Globus pallidus (tissue), 1 donor: Measurements from ENCODE around the gene SH3RF2.

Source experiments
- DNase-seq: peaks from one replicate; pipeline ENCODE4 v3.0.0-alpha.2; 2015; ENCODE audit warnings: low spot score

The SH3RF2 gene

DNA sequence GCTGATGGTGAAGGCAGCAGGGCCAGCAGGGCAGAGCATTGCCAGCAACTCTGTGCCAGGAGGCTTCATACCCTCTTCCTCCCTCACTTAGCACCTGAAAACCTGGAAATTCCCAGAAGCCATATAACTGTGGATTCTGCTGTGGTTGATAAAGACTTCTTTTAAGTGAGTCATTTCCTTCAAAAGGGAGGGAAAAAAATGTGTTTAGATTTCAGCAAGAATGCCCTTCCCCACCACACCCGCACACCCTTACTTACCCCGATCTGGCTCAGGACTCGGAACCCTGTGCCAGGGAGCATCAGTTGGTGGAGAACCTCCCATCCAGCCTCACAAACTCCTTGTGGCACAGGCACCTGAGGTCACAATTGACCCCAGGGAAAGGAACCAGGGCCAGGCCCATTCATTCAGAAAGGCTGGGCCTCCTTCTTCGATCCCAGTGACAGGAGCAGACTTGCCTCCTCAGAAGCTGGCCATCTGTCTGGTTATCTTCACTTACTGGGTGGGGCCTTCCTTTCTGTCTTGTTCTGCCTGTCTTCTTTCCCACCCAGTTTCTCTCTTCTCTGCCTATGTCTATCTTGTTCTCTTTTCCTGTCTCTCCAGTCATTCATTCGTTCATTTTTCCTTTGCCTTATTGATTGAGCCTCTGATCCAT, 106.4 kb downstream of the SH3RF2 start:
- DNase-seq: no peak

DNA sequence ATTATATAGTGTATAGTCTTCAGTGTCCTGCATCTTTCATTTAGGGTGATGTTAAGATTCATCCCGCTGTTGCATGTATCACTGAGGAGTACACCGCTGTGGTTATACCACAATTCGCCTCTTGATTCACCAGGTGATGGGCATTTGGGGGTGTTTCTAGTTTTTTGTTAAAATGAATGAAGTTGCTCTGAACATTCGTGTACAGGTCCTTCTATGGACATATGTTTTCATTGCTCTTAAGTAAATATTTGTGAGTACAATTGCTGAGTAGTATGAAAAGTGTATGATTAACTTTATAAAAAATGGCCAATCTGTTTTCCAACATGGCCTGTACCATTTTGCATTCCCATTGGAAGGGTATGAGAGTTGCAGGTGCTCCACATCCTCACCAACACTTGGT, 107.3 kb downstream of the SH3RF2 start:
- DNase-seq: no peak

DNA sequence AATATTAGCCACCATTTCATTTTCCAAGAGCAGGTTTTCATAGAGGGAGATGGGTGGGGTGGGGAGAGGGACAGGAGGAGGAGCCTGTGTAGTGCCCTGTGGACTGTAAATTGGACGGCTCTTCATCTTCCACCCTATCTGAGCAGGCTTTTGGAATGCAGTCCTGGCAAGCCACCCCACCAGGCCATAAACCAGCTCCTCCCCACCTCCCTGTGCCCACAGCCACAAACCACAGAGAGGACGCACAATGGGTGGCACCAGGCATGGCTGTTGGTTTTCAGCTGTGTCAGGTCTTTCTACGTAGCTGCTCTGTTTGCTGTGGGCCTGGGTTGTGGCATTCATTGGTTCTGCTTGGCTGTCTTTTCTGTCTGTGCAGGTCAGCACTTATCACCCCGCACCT, 111.0 kb downstream of the SH3RF2 start:
- DNase-seq: no peak

DNA sequence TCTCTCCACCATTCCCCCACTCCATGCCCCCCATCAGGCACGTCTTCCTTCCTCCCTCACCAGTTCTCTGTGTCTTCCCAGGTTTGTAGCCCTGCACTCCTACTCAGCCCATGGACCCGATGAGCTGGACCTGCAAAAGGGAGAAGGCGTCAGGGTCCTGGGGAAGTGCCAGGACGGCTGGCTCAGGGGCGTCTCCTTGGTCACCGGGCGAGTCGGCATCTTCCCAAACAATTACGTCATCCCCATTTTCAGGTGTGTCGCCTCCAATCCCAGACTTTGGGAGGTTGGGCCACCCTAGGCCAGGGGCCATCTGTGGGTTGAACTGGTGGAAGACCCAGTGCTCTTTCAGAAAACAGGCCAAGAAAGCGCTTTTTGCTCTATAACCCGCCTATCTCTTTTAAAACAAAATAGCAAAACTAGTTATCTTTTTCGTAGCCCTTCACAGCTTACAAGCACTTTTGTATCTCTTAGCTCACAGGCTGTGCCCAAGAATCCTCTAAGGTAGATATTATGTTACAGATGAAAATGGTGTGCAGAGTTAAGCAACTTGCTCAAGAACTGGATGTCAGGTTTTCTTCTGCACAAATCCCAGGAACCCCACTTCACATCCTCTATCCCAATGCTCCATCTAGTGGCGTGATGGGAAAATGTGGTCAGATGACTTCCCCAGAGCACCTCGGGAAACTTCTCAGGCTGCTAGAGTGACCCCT, 112.8 kb downstream of the SH3RF2 start:
- peak; percentile 40 for DNase-seq

DNA sequence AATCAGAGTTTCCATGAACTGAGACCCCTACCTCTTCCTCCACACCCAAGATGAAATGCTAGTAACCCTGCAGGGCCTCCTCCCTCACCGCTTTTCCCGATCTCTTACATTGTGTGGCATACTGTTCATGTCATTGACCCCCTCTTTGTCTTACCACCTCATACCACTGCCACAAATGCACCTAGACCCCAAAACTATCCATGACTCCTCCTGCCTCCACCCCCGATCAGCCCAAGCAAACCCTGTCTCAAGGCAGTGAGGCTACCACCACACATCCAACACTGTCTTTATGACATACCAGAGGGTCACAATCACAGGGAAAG, 113.3 kb downstream of the SH3RF2 start:
- DNase-seq: no peak

DNA sequence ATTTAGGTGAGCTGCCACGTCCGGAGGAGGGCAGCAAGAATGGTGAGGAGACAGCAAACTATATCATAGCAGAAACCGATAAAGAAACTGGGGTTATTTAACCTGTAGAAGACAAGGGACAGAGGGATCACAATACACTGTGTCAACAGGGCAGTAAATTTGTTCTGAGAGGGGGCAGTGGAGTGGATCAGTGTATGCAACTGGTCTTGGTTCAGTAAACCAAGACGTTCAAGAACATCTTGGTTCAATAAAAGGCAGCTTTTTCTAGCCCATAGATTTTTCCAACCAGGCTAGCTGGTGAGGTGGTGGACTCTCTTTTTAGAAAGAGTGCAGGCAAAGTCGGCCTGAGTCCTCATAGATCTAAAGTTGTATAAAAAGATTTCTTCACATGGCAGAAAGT, 113.7 kb downstream of the SH3RF2 start:
- no peak for DNase-seq

DNA sequence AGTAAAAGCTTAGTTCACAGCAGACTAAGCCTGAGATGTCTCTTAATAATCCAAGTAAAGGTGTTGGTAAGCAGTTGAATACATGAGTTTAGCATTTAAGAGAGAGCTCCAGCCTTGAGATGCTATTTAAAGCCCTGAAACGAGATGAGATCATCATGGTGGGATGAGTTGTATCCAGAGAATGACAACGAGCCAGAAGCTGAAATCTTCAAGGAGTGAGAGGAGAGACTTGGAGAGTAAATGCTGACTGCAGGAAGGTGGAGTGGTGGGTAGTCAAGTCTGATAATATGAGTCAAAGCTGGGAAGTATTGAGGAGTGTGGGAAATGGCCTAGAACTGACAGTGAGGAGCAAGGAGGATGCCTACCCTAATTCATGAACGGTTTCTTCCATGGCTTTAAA, 115.3 kb downstream of the SH3RF2 start:
- no peak for DNase-seq

DNA sequence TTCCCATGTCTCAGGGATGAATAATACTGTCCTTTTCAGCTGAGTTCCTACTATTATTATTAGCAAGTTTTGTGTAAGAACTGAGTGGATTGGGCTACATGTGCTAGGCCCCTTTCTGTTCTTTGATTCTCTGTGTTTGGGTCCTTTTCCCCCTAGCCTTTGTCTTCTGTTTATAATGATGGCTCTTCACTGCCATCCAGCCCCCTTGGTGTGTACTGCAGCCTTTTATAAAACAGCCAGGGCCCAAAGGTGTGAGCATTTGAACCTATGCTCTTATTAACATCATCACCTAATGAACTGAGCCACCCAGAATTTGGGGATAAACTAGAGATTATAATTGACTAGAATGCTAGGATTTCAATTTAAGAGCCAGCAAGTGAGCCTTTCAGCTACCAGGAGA, 116.4 kb downstream of the SH3RF2 start:
- no peak for DNase-seq

DNA sequence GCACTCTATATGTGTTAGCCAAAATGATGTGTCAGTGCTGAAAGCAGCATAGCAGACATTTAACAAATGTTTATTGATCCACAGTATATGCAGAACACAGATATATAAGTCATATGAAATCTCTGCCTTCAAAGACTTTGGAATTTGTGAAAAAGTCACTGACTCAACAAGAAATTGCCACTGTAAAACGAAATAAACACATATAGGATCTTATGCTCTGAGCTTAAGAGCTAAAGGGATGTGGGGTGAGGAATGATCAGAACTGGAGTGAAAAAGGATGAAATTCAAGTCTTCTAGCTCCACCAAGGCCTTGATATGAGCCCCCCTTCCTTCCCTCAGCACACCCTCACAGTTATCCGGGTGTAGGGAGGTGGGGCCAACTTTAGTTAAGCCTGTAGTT, 119.1 kb downstream of the SH3RF2 start:
- DNase-seq: no peak

DNA sequence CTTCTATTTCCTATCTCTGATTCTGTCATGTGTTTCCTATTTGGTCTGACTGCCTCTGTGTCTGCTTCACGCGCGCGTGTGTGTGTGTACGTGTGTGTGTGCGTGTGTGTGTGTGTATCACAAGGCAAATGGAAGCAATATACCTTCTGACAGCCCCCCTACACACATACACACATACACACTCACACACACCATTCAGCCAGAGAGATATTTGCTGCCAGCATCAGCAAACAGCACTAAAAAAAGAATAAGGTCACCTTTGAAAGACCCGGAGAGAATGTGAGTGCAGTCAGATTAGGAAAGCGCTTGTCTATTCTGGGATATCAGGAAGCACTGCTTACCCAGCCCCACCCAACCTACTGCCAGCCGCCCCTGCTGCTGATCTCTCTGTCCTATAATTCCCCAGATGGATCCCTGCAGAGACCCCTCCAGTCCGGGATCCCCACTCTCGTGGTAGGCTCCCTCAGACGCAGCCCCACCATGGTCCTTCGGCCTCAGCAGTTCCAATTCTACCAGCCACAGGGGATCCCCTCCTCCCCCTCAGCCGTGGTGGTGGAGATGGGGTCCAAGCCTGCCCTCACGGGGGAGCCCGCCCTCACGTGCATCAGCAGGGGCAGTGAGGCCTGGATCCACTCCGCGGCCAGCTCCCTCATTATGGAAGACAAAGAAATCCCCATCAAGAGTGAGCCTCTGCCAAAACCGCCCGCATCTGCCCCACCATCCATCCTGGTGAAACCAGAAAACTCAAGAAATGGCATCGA, 123.3 kb downstream of the SH3RF2 start:
- DNase-seq: no peak

DNA sequence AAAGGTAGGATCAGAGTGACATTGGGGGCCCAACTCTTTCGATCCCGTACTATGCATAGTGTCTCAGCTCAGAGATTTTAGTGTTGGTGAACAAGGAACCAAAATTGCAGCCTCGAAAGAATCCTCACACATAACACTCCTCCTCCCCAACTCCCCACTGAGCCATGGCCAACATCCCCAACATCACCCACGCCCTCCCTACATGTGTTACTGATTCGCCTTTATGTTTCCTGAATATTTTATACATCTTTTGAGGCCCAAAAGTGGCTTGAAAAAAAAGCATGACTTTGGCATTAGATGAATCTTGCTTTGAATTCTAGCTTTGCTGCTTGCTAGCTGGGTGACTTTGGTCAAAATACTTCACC, 123.8 kb downstream of the SH3RF2 start:
- DNase-seq: no peak

DNA sequence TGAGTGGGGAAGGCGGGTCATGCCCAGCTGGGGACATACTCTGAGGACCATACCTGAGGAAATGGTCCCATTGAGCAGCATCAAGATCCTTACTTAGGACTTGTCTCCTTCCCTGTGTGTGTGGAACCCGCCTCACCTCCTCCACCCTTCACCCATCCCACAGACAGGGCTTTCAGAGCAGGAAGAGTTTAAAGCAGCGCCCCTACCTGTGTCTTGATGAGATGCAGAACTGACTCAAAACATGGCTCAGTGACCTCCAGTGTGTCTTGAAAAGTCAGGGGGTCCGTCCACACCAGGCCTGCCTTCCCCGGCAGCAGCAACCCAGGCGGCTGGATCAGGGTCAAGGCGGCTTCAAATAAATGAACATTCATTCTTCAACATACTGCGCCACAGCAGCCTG, 130.6 kb downstream of the SH3RF2 start:
- DNase-seq: no peak

DNA sequence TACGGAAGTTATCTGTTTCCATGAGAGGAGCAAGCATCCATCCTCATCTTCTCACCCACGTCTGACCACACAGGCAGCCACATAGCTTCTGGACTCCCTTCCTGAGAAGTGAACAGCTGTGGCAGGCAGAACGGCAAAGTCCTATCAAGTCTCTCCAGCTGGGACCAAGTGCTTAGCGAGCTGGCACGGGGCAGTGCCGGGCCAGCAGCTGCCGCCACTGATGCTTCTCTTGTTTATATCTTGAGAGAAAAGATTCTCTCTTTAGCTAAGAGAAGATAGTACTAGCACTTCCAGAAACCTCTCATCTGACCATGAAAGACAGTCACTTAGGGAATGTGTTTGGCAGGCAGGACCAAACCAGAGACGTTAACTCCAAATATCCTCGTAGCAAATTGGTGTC, 131.8 kb downstream of the SH3RF2 start:
- DNase-seq: no peak

DNA sequence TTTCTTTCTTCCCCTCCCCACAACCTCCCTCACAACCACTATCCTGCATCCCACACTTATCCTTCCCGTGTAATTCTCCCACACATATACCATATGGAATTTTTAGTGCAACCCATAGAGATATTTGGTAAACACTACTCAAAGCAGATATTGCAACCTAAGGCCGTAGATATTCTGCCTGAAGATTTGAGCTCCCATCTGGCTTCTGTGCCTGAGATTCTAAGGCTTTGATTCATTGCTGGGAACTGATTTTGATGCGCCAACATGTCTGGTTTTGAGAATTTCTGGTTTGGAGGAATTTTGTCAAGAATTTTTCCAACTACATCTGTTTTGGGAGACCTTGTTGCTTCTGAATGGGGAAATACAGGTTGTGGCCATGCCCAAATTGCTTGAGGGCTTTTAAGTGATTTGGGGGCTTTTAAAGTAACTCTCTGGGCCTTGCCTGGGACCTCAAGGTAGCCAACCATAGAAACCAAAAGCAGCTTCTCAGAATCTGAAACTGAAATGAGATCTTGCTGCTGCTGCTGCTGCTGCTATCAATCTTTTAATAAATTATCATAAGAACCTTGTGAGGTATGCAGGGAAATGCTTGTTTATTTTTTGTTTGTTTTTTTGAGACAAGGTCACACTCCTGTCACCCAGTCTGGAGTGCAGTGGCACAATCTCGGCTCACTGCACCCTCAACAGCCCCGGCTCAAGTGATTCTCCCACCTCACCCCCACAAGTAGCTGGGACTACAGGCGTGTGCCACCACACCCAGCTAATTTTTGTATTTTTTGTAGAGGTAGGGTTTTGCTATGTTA, 132.8 kb downstream of the SH3RF2 start:
- DNase-seq: no peak

DNA sequence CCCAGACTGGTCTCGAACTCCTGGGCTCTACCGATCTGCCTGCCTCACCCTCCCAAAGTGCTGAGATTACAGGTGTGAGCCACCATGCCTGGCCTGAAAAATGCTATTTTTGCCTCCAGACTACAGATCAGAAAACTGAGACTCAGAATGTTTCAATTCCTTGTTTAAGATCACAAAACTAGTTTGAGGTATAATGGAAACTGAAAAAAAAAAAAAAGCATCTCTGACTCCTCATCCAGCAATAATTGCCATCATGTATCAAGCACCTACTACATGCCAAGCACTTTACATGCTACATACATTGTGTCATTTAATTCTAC, 133.4 kb downstream of the SH3RF2 start:
- DNase-seq: no peak

DNA sequence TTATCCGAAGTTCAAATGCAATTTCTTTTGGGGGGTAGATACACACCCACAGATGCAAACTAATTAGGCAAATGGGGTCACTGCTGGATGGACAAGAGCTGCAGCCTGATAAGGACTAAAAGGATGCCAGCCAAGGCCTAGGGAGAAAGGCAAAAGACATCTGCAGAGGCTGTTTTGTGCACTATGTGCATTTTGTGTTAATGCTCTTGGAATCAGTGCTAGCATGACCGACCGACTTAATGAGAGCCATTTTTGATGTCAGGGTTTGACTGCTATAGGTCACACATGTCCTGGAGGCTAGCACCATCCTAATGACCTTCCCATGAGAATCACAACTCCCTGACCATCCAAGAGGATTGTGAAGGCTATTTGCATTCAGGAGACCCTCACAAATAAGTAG, 134.4 kb downstream of the SH3RF2 start:
- no peak for DNase-seq

DNA sequence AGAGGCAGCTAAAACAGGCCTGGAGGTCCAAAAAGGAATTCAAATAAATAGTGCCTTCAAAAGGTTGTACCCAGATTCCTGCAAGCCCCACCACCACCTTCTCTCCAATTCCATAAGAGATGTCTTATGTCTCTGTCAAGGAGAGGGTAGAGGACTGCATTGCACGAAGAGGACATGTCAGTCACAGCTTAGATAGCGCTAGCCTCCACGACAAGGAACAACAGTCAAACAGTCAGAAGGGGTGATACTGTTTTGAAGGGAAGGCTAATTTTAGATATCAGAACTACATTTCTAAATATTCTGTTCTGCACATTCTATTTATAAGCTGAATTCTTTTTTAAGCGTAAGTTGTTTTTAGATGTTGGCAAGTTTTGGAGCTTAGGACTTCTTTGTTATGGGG, 134.8 kb downstream of the SH3RF2 start:
- no peak for DNase-seq

DNA sequence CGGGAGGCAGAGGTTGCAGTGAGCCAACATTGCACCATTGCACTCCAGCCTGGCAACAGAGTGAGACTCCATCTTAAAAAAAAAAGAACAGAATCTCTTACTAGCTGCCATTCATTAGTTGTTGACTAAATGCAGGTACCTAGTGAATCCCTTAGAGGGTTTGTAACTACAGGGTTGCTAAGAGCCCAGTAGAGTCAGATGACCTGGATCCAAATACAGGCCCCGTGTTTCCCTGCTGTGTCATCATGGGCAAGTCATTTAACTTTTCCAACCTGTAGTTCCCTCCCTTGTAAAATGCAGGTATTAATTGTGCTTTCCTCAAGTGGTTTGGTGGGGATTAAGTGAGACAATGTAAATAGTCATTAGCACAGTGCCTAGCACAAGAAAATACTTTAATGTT, 136.2 kb downstream of the SH3RF2 start:
- no peak for DNase-seq

DNA sequence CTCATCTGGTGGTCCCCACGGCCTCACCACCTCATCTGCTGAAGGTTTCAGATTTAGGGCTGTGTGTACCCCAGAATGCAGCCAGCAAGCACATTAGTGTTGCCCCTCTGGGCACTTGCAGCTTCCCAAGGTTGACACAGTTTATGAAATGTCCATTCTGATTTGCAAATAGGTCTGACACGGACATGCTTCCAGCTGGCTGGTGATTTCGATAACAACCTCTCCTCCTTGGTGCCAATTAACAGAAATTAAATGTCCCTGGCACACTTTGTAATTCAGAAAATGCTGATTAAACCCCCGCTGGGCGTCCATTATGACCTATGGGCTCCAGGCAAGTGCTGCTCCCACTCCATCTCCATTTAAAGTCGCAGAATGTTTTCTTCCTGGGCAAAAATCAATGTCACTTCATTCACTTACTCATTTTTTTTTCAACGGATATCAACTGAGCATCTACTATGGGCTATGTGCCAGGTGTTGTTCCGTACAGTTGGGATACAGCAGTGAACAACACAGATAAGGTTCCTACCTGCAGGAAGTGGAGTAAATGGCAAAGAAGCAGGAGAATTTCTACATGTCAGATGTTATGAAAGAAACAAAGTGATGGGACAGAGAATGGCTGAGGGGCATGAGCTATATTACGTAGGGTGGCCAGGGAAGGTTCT, 137.0 kb downstream of the SH3RF2 start:
- no peak for DNase-seq

DNA sequence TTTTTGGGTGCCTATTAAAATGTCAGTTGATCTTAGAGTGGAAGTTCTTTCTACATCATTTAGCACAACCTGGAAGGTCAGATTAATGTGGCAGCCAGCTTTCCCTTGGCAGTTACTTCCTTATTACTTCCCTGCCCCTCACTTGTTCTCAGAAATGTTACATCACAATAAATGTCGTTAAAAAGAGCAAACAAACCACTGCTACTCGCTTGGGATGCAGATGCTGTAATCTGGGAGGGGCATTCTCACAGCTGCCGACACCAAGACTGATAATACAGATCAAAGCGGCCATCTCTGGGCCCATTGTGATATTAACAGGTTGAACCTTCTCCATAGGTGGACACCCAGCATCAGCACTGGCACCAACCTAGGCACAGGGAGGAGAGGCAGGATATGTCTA, 139.7 kb downstream of the SH3RF2 start:
- no peak for DNase-seq

DNA sequence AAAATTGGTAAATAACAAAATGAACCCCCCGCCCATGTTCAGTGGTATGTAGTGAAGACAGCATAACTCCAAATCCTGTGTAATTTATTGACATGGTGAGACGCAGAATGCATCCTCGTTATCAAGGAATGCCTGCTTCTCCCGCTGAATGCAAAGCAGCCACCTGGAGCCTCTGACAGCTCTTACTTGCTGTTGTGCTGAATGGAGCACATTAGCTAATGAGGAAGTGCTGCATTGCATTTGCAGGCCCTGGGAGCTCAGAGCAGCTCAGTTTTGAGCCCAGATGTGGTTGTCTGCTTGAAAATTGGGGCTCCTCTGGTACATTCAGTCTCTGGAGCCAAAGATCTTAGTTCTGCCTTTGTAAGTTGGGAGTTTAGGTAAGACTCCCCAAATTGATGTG, 140.1 kb downstream of the SH3RF2 start:
- no peak for DNase-seq

DNA sequence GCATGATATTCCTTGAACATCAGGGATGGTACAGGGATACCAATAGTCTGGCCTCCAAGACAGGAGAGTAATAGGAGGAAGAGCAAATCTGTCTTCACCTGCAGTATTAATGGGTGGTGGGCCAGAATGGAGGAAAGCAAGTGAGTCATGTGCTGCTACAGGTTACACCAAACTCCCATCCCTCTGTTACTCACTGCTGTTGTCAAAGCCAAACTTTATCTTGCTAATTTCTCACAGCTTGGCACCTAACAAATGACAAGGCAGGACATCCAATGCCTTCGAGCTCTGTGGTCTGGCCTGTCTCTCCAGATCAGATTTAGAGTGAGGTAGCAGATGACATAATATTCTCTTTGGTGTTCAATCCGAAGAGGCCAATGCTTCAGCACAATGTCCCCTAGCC, 142.2 kb downstream of the SH3RF2 start:
- no peak for DNase-seq
